HL-60 (cell line): ENCODE data around the gene SLPI.

Experiments
- DNase-seq, 2 experiments: peaks; one replicate each; pipeline ENCODE4 v3.0.0-alpha.2; 2010 to 2020; ENCODE audit warnings: low read depth in 1 of 2, low spot score in 1 of 2
- H3K27ac ChIP-seq: fragments of 250-450 bp; sonication (Bioruptor Pico); replicated peaks from 2 replicates; pipeline ENCODE4 v1.5.1; 2020; ENCODE audit warnings: mild to moderate bottlenecking, moderate library complexity
- H3K27me3 ChIP-seq: fragments of 250-450 bp; sonication (Bioruptor Pico); 2 replicates; pipeline ENCODE4 v1.5.1; 2021; ENCODE audit warnings: mild to moderate bottlenecking, moderate library complexity; ENCODE audit not compliant: insufficient read depth, poor library complexity, severe bottlenecking
- H3K4me3 ChIP-seq: replicated peaks from 2 replicates; pipeline ENCODE4 v1.5.1; 2011; ENCODE audit warnings: mild to moderate bottlenecking, control low read depth, low read length; ENCODE audit not compliant: insufficient read depth
- GABPA ChIP-seq: IDR thresholded peaks from 2 replicates; pipeline ENCODE4 v1.6.1; 2012; ENCODE audit warnings: low read depth
- POLR2AphosphoS5 ChIP-seq: IDR thresholded peaks from 2 replicates; pipeline ENCODE4 v1.6.1; 2012; ENCODE audit warnings: low read depth
- SPI1 ChIP-seq: IDR thresholded peaks from 2 replicates; pipeline ENCODE4 v1.6.1; 2012; ENCODE audit warnings: low read depth, mild to moderate bottlenecking, borderline replicate concordance
- TF ChIP-seq, protein P1 (sequence below): IDR thresholded peaks from one replicate; pipeline ENCODE4 v1.5.1; 2011; ENCODE audit warnings: low read length, control low read depth, inconsistent platforms; ENCODE audit not compliant: insufficient read depth
- TF ChIP-seq, protein P2 (sequence below): IDR thresholded peaks from 2 replicates; pipeline ENCODE4 v1.6.1; 2012; ENCODE audit warnings: low read depth; ENCODE audit not compliant: insufficient replicate concordance

Gene SLPI

DNA sequence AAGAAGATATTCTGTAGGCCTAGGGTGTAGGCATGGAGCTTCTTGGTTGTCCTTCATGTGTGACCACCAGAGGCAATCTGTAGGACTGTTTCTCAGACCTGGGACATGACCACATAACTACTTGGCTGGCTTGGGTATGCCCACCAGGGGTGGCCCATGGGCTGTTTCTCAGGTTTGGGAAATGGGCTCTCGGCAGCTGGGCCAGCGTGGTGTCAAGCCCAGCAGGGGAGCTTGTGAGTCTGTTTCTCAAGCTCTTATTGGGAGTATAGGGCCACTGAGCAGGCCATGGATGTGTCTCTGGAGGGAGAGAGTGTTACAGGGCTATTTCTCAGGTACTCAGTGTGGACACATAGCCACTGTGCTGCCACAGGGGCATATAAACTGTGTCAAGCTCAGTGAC lies 35.7 kb downstream of the SLPI start:
- Histone ChIP-seq H3K27ac (no peak overlapping the region), H3K27me3 (peaks cover 5% of the 10 kb centered on the region), H3K4me3 (no peak overlapping the region)
- TF ChIP-seq SPI1 (no peak), GABPA (no peak), POLR2AphosphoS5 (no peak)
- TF ChIP-seq, protein P1, sequence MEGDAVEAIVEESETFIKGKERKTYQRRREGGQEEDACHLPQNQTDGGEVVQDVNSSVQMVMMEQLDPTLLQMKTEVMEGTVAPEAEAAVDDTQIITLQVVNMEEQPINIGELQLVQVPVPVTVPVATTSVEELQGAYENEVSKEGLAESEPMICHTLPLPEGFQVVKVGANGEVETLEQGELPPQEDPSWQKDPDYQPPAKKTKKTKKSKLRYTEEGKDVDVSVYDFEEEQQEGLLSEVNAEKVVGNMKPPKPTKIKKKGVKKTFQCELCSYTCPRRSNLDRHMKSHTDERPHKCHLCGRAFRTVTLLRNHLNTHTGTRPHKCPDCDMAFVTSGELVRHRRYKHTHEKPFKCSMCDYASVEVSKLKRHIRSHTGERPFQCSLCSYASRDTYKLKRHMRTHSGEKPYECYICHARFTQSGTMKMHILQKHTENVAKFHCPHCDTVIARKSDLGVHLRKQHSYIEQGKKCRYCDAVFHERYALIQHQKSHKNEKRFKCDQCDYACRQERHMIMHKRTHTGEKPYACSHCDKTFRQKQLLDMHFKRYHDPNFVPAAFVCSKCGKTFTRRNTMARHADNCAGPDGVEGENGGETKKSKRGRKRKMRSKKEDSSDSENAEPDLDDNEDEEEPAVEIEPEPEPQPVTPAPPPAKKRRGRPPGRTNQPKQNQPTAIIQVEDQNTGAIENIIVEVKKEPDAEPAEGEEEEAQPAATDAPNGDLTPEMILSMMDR, result no peak
- TF ChIP-seq, protein P2, sequence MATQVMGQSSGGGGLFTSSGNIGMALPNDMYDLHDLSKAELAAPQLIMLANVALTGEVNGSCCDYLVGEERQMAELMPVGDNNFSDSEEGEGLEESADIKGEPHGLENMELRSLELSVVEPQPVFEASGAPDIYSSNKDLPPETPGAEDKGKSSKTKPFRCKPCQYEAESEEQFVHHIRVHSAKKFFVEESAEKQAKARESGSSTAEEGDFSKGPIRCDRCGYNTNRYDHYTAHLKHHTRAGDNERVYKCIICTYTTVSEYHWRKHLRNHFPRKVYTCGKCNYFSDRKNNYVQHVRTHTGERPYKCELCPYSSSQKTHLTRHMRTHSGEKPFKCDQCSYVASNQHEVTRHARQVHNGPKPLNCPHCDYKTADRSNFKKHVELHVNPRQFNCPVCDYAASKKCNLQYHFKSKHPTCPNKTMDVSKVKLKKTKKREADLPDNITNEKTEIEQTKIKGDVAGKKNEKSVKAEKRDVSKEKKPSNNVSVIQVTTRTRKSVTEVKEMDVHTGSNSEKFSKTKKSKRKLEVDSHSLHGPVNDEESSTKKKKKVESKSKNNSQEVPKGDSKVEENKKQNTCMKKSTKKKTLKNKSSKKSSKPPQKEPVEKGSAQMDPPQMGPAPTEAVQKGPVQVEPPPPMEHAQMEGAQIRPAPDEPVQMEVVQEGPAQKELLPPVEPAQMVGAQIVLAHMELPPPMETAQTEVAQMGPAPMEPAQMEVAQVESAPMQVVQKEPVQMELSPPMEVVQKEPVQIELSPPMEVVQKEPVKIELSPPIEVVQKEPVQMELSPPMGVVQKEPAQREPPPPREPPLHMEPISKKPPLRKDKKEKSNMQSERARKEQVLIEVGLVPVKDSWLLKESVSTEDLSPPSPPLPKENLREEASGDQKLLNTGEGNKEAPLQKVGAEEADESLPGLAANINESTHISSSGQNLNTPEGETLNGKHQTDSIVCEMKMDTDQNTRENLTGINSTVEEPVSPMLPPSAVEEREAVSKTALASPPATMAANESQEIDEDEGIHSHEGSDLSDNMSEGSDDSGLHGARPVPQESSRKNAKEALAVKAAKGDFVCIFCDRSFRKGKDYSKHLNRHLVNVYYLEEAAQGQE, result no peak
- no peak for DNase-seq

DNA sequence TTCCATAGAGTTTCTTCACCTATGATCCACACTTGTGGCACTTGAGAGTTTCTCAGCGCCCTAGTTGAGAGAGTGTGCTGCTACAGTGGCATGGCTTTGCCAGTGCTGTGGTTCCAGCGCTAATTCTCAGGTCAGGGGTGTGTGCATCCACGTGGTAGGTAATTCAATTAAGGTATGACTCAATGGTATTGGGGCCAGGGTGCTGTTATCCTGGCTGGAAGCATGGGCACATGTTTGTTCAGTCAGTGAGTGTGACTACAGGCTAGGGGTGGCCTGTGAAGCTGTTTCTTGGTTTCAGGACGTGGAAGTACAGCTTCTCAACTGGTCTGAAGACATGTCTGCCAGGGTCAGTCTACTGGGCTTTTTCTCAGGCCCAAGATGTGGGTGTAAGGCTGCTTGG lies 36.2 kb downstream of the SLPI start:
- DNase-seq, result no peak
- Histone ChIP-seq H3K4me3 (no peak overlapping the region), H3K27me3 (peaks cover 3% of the 10 kb centered on the region), H3K27ac (no peak overlapping the region)
- TF ChIP-seq, protein P2, result no peak
- TF ChIP-seq SPI1 (no peak), GABPA (no peak), POLR2AphosphoS5 (no peak)
- TF ChIP-seq, protein P1, result no peak

DNA sequence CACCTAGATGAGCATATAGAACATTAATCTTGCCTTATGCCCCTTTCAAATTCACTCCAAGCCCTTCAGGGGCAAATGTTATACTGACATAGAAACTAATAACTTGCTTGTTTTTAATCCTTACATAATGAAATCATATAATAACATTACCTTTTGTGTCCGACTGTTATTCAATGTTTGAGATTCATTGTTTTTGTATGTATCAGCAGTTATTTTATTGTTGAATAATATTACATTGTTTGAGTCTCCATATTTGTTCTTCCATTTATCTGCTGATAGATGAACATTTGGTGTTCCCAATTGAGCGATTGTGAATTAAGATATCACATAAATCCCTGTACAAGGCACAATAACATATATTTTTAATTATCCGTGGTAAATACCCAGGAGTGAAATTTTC lies 41.5 kb downstream of the SLPI start:
- Histone ChIP-seq H3K27me3 (no peaks in the 10 kb centered on the region), H3K27ac (no peak overlapping the region), H3K4me3 (no peak overlapping the region)
- TF ChIP-seq, protein P2, result no peak
- TF ChIP-seq SPI1, result no peak
- no peak for TF ChIP-seq GABPA
- TF ChIP-seq, protein P1, result no peak
- no peak for TF ChIP-seq POLR2AphosphoS5
- no peak for DNase-seq
